Adrenal gland (tissue), 12 donors: Measurements from ENCODE around the gene ITLN2. TPM values are rescaled to one million over a fixed set of nuclear protein-coding genes. Genes with fewer than 3 reads are reported as not detected.

Experiments used
- DNase-seq, 7 donors: peaks; one replicate each; pipeline ENCODE4 v3.0.0-alpha.2; 2019 to 2020
- H3K27ac ChIP-seq, 5 donors: fragments of 200-600 bp; sonication (generic) in 4 of 5; 1 replicate in 3 of 5; 2 replicates in 2 of 5; pipeline versions ENCODE4 v1.5.1 to v1.8.0; 2016 to 2020; ENCODE audit warnings: mild to moderate bottlenecking in 1 of 5
- H3K27me3 ChIP-seq: fragments of 200-600 bp; 2 replicates; pipeline ENCODE4 v1.8.0; 2021
- H3K36me3 ChIP-seq, 2 donors: fragments of 200-600 bp; replicated peaks in 1 of 2; 1 replicate in 1 of 2; 2 replicates in 1 of 2; pipeline versions ENCODE4 v1.5.1 to v1.8.0; 2018 to 2022
- H3K4me1 ChIP-seq, 2 donors: fragments of 200-600 bp; replicated peaks in 1 of 2; 1 replicate in 1 of 2; 2 replicates in 1 of 2; pipeline versions ENCODE4 v1.5.1 to v1.8.0; 2018 to 2021
- H3K4me3 ChIP-seq, 4 donors: fragments of 200-600 bp; sonication (generic) in 3 of 4; one replicate each; pipeline ENCODE4 v1.5.1; 2016 to 2018
- H3K9me3 ChIP-seq, 3 donors: fragments of 200-600 bp; sonication (generic) in 1 of 3; replicated peaks in 1 of 3; 1 replicate in 2 of 3; 2 replicates in 1 of 3; pipeline versions ENCODE4 v1.5.1 to v1.8.0; 2016 to 2021
- CTCF ChIP-seq, 6 experiments: fragments of 450-650 bp in 4 of 6; fragments of 200-600 bp in 2 of 6; sonication (generic) in 1 of 6; IDR thresholded peaks; 1 replicate in 5 of 6; 2 replicates in 1 of 6; pipeline versions ENCODE4 v1.5.1 to v1.8.0; 2016 to 2021; ENCODE audit warnings: antibody characterized with exemption in 6 of 6, mild to moderate bottlenecking in 2 of 6, moderate library complexity in 1 of 6
- POLR2A ChIP-seq, 2 donors: fragments of 450-650 bp; IDR thresholded peaks; one replicate each; pipeline ENCODE4 v1.6.1; 2017; ENCODE audit warnings: antibody characterized with exemption in 2 of 2, mild to moderate bottlenecking in 2 of 2, moderate library complexity in 1 of 2
- WGBS, 4 donors: extraction: QIAGEN DNeasy Blood & Tissue Kit in 2 of 4; methylation state at CpG; one replicate each; pipeline versions ENCODE4 v1.1.5 to v1.1.7; 2013 to 2017; 5-methylcytosine and 5-hydroxymethylcytosine counted together
- intact Hi-C, 2 donors: fragments of 100-400 bp; cut with DNase I; formaldehyde crosslinking; loops; one replicate each; pipeline versions ENCODE4 v1.14.1 to v1.15.0; 2022 to 2023
- polyA plus RNA-seq, 3 donors: library from polyadenylated mRNA; stranded (reverse); fragments of 200-250 nt in 2 of 3; fragments of 350-450 nt in 1 of 3; fragmentation: Illumina TruSeq in 1 of 3; extraction: RNeasy Lipid Tissue Mini Kit (QIAGEN cat#74804) in 1 of 3; gene quantifications; one replicate each; pipeline ENCODE4 v1.2.3, GENCODE V29; 2013 to 2014
- total RNA-seq, 9 donors: library from RNA; depleted of rRNA in 4 of 9; stranded (reverse); fragments of >200 nt in 4 of 9; fragments of 120-200 nt in 1 of 9; fragmentation: NEBNext Ultra II Directional in 1 of 9; extraction: Animal tissue kit (Norgen Biotek cat#: 25700) in 1 of 9; gene quantifications; one replicate each; pipeline versions ENCODE4 v1.1.0 to v1.2.4, GENCODE V29; 2013 to 2023
- donor health status: healthy with polysubstance abuse.
- donor health status: Bipolar disorder and iron deficiency.
- donor health status: DM: yes; HTN: yes; CAD: no.
- donor health status: DM: no; HTN: no; CAD: no.
- donor health status: DM: no; HTN: no; CAD: no.
- donor health status: DM: yes; HTN: yes; CAD: no.

Gene ITLN2
- total and polyA plus RNA-seq, 12 donors, result 0.32 to 3.1 (median 1.1) TPM; not detected in 9

- peak in 5 of 7 donors; percentile 35 to 67 (median 48) for DNase-seq
- intact Hi-C loops, result no loop called here
- TF ChIP-seq POLR2A (IDR thresholded peaks at IDR 0.05), result no peak
- TF ChIP-seq CTCF (IDR thresholded peaks at IDR 0.05), result no peak
- Histone ChIP-seq H3K27ac (no peak overlapping the region), H3K4me1 (no peaks in the 10 kb centered on the region), H3K9me3 (no peaks in the 10 kb centered on the region), H3K36me3 (no peaks in the 10 kb centered on the region), H3K4me3 (no peak overlapping the region), H3K27me3 (peaks cover 16% of the 10 kb centered on the region)
- WGBS, 4 donors, result 31 to 43% (median 40%) methylated on average over 11 of the region's 11 CpGs
Measured at GRCh38 chr1:160978510-160978927, 23.9 kb upstream of the ITLN2 start.

- Histone ChIP-seq H3K36me3 (no peaks in the 10 kb centered on the region), H3K4me1 (no peaks in the 10 kb centered on the region), H3K27ac (no peak overlapping the region), H3K27me3 (peaks cover 7% of the 10 kb centered on the region), H3K4me3 (no peak overlapping the region), H3K9me3 (no peaks in the 10 kb centered on the region)
- no peak for DNase-seq
- 86 to 94% (median 92%) methylated on average over 2 of the region's 2 CpGs for WGBS, 4 donors
- intact Hi-C loops, result no loop called here
- TF ChIP-seq CTCF (IDR thresholded peaks at IDR 0.05) (no peak), POLR2A (IDR thresholded peaks at IDR 0.05) (no peak)
Measured at GRCh38 chr1:160975026-160975425, 20.4 kb upstream of the ITLN2 start.

GRCh38 chr1:160973491-160973890 lies 18.9 kb upstream of the ITLN2 start:
- TF ChIP-seq POLR2A (IDR thresholded peaks at IDR 0.05), result no peak
- TF ChIP-seq CTCF (IDR thresholded peaks at IDR 0.05), result no peak
- WGBS, 4 donors, result 79 to 90% (median 84%) methylated on average over 4 of the region's 4 CpGs
- intact Hi-C loops, result no loop called here
- Histone ChIP-seq H3K4me3 (no peak overlapping the region), H3K36me3 (no peaks in the 10 kb centered on the region), H3K27ac (no peak overlapping the region), H3K9me3 (no peaks in the 10 kb centered on the region), H3K4me1 (no peaks in the 10 kb centered on the region), H3K27me3 (peaks cover 7% of the 10 kb centered on the region)
- no peak for DNase-seq

- no peak for DNase-seq
- Histone ChIP-seq H3K4me3 (no peak overlapping the region), H3K27ac (no peak overlapping the region), H3K4me1 (no peaks in the 10 kb centered on the region), H3K36me3 (no peaks in the 10 kb centered on the region), H3K27me3 (peaks cover 7% of the 10 kb centered on the region), H3K9me3 (no peaks in the 10 kb centered on the region)
- WGBS, 4 donors, result 39 to 52% (median 47%) methylated on average over 3 of the region's 3 CpGs
- intact Hi-C loops, result no loop called here
- TF ChIP-seq POLR2A (IDR thresholded peaks at IDR 0.05) (no peak), CTCF (IDR thresholded peaks at IDR 0.05) (no peak)
Measured at GRCh38 chr1:160972939-160973338, 18.3 kb upstream of the ITLN2 start.
